Skeletal muscle tissue (tissue), 4 donors: ENCODE data around the gene TRABD2B. TPM values are rescaled to one million over a fixed set of nuclear protein-coding genes. Genes with fewer than 3 reads are reported as not detected.

Experiments used
- H3K27ac ChIP-seq: one replicate; pipeline ENCODE4 v1.7.0; 2013; ENCODE audit warnings: mild to moderate bottlenecking, low read depth, low read length, inconsistent platforms
- H3K27me3 ChIP-seq, 3 donors: one replicate each; pipeline ENCODE4 v1.7.0; 2013; ENCODE audit warnings: low read length in 3 of 3; ENCODE audit not compliant: control insufficient read depth in 3 of 3, insufficient read depth in 3 of 3
- H3K36me3 ChIP-seq, 3 donors: one replicate each; pipeline ENCODE4 v1.7.0; 2013; ENCODE audit warnings: low read length in 3 of 3; ENCODE audit not compliant: control insufficient read depth in 3 of 3, insufficient read depth in 3 of 3
- H3K4me1 ChIP-seq, 3 donors: one replicate each; pipeline ENCODE4 v1.7.0; 2013; ENCODE audit warnings: low read length in 3 of 3, mild to moderate bottlenecking in 3 of 3; ENCODE audit not compliant: control insufficient read depth in 3 of 3, insufficient read depth in 3 of 3
- H3K4me3 ChIP-seq, 3 donors: one replicate each; pipeline ENCODE4 v1.7.0; 2013; ENCODE audit warnings: low read length in 3 of 3
- H3K9ac ChIP-seq, 3 donors: one replicate each; pipeline ENCODE4 v1.7.0; 2013; ENCODE audit warnings: low read length in 3 of 3, mild to moderate bottlenecking in 3 of 3, moderate library complexity in 2 of 3, low read depth in 1 of 3
- H3K9me3 ChIP-seq, 3 donors: one replicate each; pipeline ENCODE4 v1.7.0; 2013; ENCODE audit warnings: low read length in 3 of 3; ENCODE audit not compliant: control insufficient read depth in 3 of 3
- total RNA-seq: library from RNA; depleted of rRNA; stranded (reverse); fragments of >200 nt; gene quantifications from one replicate; pipeline ENCODE4 v1.2.3, GENCODE V29; 2014
- donor health status: Osteomylitis.

The TRABD2B gene
- total RNA-seq, 1 donor from 2014 or later: 0.52 TPM

GRCh38 chr1:47908258-47908657, 88.9 kb downstream of the TRABD2B start:
- no peak overlapping the region for H3K27ac ChIP-seq
- H3K36me3 ChIP-seq: no peaks in the 10 kb centered on the region
- H3K4me3 ChIP-seq: no peak overlapping the region
- H3K9ac ChIP-seq: no peak overlapping the region
- no peaks in the 10 kb centered on the region for H3K9me3 ChIP-seq
- no peaks in the 10 kb centered on the region for H3K4me1 ChIP-seq
- peaks cover 0 to 4% (median 0%) of the 10 kb centered on the region in 3 donors for H3K27me3 ChIP-seq

- no peak overlapping the region for H3K9ac ChIP-seq
- no peak overlapping the region for H3K27ac ChIP-seq
- no peaks in the 10 kb centered on the region for H3K9me3 ChIP-seq
- H3K36me3 ChIP-seq: no peaks in the 10 kb centered on the region
- no peaks in the 10 kb centered on the region for H3K4me1 ChIP-seq
- peaks cover 0 to 7% (median 0%) of the 10 kb centered on the region in 3 donors for H3K27me3 ChIP-seq
- H3K4me3 ChIP-seq: no peak overlapping the region
These were observed 90.0 kb downstream of the TRABD2B start for GRCh38 chr1:47907177-47907528.

DNA sequence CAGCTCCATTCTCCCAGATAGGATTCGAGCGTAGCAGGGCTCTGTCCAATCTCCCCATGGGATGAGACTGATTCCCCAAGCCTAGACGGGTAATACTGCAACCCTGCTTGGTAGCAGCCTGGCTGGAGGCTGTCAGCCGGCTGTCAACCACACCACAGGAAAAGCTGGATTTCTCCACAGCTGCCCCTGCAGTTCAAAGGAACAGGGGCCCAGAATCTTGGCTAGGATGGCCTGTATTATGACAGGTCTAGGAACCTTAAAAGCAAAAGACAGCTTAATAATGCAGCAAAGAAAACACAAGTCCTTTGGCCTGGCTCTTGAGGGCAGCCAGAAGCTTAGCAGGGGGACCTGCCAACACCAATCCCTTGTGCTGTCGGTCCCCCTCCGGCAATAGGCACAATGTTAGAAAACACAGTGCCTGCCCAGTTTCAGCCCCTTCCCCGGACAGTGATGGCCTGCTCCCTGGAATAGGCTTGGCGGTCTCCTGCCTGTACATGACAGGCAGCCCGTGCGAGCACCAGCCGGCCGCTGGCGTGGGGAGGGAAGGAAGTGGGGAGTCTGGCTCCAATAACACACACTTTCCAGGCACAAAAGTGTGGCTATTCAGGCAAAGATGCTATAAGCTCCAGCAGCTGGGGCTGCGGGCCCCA, 90.5 kb downstream of the TRABD2B start:
- no peaks in the 10 kb centered on the region for H3K36me3 ChIP-seq
- H3K9me3 ChIP-seq: no peaks in the 10 kb centered on the region
- no peak overlapping the region for H3K4me3 ChIP-seq
- no peak overlapping the region for H3K9ac ChIP-seq
- no peak overlapping the region for H3K27ac ChIP-seq
- peaks cover 0 to 7% (median 0%) of the 10 kb centered on the region in 3 donors for H3K27me3 ChIP-seq
- H3K4me1 ChIP-seq: no peaks in the 10 kb centered on the region

DNA sequence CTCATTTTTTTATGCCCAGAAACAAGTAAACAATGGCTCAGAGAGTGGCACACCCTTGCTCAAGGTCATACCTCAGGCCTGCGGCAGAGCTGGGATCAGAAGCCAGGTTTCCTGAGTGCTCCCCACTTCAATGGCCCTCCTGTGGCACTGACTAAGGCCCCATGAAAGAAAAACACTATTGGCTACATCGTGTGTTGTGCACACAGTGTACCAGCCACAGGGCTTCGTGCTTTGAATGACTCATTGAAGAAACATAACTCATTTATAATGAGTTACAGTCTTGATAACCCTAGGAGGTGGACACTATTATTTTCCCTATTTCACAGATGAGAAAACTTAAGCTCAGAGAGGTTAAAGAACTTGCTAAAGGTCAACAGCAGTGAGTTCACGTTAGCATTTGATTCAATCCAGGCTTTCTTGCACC, 91.2 kb downstream of the TRABD2B start:
- H3K27ac ChIP-seq: no peak overlapping the region
- H3K9ac ChIP-seq: no peak overlapping the region
- no peaks in the 10 kb centered on the region for H3K36me3 ChIP-seq
- no peaks in the 10 kb centered on the region for H3K9me3 ChIP-seq
- no peak overlapping the region for H3K4me3 ChIP-seq
- H3K4me1 ChIP-seq: no peaks in the 10 kb centered on the region
- H3K27me3 ChIP-seq: peaks cover 0 to 7% (median 0%) of the 10 kb centered on the region in 3 donors

- no peak overlapping the region for H3K9ac ChIP-seq
- no peaks in the 10 kb centered on the region for H3K36me3 ChIP-seq
- no peaks in the 10 kb centered on the region for H3K9me3 ChIP-seq
- H3K27me3 ChIP-seq: peaks cover 0 to 5% (median 0%) of the 10 kb centered on the region in 3 donors
- no peak overlapping the region for H3K27ac ChIP-seq
- peaks cover 0 to 2% (median 0%) of the 10 kb centered on the region in 3 donors for H3K4me1 ChIP-seq
- no peak overlapping the region for H3K4me3 ChIP-seq
These were observed 93.5 kb downstream of the TRABD2B start for GRCh38 chr1:47903723-47904122.

DNA sequence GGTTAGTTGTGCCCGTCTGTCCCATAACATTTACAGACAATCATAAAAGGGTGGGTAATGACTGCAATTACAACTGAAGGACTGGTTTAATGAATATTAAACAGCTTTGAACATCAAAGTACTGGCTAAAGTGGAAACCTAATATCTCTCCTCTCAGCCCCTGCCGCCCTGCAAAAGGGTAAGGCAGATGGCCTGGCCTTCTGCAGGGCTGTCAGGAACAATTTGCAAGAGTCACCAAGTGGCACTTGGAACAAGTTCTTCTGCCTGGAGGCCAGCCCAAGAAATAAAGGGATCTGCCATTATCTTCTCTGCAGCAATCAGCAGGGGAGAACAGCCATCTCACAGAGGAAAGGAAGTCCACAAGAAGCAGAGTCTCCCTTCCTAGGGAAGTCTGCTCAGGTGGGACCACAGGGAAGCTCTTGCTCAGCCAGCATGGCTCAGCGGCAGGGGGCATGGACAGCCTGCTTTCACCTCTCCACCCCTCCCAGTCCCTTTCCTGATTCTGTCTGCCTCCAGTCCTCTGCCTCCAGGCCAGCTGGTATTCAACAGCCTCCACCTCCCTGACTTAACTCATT, 96.1 kb downstream of the TRABD2B start:
- Histone ChIP-seq H3K9ac (no peak overlapping the region), H3K9me3 (no peaks in the 10 kb centered on the region), H3K27me3 (peaks cover 0 to 3% (median 0%) of the 10 kb centered on the region in 3 donors), H3K27ac (no peak overlapping the region), H3K36me3 (no peaks in the 10 kb centered on the region), H3K4me1 (peaks cover 4 to 7% (median 5%) of the 10 kb centered on the region in 3 donors), H3K4me3 (no peak overlapping the region)

- no peaks in the 10 kb centered on the region for H3K36me3 ChIP-seq
- peaks cover 0 to 3% (median 0%) of the 10 kb centered on the region in 3 donors for H3K27me3 ChIP-seq
- no peak overlapping the region for H3K4me3 ChIP-seq
- no peak overlapping the region for H3K27ac ChIP-seq
- no peak overlapping the region for H3K9ac ChIP-seq
- H3K9me3 ChIP-seq: no peaks in the 10 kb centered on the region
- H3K4me1 ChIP-seq: peaks cover 4 to 23% (median 5%) of the 10 kb centered on the region in 3 donors
These were observed 98.9 kb downstream of the TRABD2B start for GRCh38 chr1:47898133-47898845.

- no peaks in the 10 kb centered on the region for H3K27me3 ChIP-seq
- no peak overlapping the region for H3K27ac ChIP-seq
- no peak overlapping the region for H3K9ac ChIP-seq
- no peak overlapping the region for H3K4me3 ChIP-seq
- H3K36me3 ChIP-seq: no peaks in the 10 kb centered on the region
- no peaks in the 10 kb centered on the region for H3K9me3 ChIP-seq
- peaks cover 4 to 23% (median 5%) of the 10 kb centered on the region in 3 donors for H3K4me1 ChIP-seq
These were observed 101.7 kb downstream of the TRABD2B start for GRCh38 chr1:47895279-47896125.

DNA sequence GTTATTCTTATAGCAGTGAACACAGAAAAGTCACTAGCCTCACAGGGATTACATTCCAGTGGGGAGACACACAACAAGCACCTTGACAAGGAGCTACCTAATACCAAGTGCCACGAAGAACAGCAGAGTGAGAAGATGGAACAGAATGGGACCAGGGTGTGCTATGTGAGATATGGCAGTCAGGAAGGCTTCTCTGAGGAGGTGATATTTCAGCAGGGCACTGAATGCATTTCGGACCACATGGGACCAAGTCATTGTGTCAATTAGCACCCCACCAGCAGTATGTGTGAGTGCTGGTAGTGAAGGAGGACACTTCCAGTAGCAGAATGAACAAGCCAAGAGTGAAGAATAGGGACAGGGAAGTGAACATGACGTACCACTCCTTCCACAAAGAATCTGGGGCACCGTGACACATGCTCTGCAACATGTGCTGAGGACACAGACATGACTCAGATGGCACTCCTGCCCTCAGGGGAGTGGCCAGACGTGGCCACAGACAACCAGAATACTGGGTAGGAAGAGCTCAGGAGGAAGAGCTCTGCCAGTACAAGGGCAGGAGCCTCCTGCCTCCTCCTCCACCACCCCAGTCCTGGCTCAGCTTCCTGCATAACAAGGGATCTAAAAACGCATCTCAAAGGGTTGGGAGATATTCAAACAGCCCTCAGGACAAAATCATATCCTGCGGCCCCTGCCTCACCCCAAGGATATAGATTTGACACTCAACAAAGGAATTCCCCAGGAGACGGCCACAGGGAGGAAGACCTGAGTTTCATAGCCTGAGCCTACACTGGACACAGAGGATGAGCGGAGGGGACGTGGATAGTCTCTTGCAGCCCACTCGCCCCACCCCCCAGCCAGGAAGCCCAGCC, 102.5 kb downstream of the TRABD2B start:
- H3K4me3 ChIP-seq: no peak overlapping the region
- no peaks in the 10 kb centered on the region for H3K36me3 ChIP-seq
- H3K9me3 ChIP-seq: no peaks in the 10 kb centered on the region
- no peak overlapping the region for H3K27ac ChIP-seq
- no peaks in the 10 kb centered on the region for H3K27me3 ChIP-seq
- H3K4me1 ChIP-seq: peaks cover 4 to 23% (median 5%) of the 10 kb centered on the region in 3 donors
- no peak overlapping the region for H3K9ac ChIP-seq
